ENCODE results near the gene MTURN.

The MTURN gene

DNA sequence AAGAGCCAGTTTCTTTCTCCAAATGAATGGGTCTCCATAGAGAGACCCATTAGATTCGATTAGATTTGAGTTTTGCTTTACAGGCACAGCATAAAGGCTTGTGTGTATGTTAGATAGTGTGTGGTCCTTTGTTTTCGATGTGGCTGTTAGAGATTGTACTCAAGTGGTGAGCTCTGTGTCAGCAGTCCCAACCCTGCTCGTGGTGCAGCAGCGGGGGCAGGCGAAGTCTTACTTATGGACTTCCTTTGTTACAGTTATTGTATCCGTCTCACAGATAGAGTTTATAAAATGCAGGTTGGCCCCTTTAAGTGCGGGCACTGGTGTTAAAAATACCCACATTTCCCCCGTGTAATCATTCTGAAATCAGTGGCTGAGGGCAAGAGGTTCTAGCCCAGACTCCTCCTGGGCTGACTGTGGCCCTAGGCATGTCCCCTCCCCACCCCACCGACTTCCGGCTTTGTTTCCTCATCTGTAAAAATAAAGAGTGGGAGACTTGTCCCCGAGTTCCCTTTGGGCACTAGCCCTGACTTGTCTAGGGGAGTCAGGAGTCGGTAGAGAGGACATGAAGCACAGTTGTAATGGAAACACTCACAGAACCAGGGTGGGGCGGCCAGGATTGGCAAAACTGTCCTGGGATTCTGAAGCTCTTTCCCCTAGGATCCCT is 28.6 kb downstream of the MTURN start:
- no peak for DNase-seq

DNA sequence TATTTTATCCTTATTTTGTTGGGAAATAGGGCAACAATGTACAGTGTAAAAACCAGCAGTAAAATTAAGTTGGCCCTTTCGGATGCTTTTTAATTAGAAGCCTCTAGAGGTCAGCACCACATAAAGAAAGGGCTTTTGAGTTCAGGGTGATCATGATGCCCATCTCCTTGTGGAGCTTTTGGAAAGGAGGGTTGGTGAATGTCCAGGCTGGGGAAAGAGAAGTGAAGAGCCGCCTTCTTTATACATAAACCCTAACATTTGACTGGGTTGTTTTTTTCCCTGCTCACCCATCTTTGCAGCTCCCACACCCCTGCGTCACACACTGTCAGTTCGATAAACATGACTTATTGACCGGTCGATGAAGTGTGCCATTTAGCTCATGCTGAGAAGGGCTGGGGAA is 29.8 kb downstream of the MTURN start:
- no peak for DNase-seq

DNA sequence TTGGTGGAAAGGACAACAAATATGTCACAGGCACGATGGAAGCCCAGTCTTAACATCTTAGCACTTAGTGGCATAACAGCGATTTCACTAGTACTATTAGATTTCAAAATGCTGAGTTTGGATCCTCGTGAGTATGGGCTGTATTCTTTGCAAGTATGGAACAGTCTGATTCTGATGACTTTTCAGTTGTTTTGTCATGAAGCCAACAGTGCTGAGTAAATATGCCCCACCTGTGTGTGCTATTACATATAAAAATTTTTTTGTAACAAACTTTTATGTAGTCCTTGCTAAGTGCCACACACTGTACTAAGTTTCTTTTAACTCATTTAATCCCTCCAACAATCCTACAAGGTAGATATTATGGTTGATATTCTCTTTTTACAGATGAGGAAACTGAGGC is 30.8 kb downstream of the MTURN start:
- no peak for DNase-seq

DNA sequence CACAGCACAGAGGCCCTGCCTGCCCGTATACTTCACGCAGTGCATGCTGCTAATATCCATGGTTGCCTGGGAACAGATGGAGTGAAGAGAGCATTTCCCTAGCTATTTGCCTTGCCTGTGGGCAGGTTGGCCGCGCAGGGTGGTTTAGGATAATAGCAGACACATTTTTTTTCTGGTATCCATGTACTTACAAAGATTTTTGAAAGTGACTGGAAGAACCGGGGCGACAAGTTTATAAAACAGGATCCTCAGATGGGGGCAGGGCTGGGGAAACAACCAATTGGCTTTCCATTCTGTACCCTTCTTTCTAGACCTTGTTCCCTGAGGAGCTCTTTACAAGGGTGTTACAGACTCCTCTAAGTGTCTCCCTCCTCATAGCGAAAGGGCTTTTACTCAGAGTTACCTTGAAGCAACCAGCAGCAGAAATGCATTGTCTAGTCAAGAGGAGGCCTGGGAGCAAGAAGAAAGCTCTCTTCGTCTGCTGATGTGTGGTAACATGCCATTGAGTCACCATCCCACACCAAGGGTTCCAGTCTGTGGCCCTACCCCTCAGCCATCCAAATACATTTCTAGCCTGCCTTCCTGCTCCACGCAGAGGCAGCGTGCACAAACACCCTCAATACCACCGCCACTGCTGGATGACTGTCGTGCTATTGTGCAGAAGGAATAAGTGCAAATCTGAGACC is 31.5 kb downstream of the MTURN start:
- DNase-seq, result no peak

DNA sequence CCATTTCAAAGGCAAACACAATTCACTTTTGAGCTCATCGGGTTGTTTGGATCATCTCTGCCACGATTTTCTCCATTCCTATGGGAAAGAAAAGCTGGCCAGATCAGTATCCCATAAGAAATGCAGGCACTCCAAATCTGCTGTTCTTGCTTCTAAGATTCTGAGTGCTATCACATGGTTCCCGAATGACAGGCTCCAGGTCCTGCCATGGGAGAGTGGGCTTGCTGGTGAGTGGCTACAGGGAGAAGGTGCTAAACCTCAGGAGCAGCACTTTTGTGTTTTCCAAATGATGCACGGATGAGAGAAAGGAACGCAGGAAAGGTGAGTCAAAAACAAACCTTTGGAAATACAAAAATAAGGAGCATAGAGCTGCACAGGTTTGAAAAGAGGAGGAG is 32.1 kb downstream of the MTURN start:
- DNase-seq, result no peak

DNA sequence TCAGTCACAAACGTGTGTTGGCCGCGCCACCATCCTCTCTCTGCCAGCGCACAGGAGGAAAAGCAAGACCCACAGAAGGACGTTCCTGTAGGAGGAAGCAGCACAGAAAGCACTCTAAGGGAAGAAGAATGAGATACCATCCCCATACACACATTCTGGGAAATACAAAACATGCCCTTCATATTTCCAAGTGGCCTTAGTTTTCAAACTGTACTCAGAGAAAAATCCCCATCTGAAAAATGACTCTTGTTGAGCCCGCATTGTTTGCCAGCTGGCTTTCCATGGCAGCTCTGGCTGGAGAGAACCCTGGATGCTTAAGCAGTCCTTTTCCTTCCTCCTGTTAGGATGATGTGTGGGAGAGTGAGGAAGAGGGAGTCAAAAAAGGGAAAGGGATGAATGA is 33.1 kb downstream of the MTURN start:
- no peak for DNase-seq

DNA sequence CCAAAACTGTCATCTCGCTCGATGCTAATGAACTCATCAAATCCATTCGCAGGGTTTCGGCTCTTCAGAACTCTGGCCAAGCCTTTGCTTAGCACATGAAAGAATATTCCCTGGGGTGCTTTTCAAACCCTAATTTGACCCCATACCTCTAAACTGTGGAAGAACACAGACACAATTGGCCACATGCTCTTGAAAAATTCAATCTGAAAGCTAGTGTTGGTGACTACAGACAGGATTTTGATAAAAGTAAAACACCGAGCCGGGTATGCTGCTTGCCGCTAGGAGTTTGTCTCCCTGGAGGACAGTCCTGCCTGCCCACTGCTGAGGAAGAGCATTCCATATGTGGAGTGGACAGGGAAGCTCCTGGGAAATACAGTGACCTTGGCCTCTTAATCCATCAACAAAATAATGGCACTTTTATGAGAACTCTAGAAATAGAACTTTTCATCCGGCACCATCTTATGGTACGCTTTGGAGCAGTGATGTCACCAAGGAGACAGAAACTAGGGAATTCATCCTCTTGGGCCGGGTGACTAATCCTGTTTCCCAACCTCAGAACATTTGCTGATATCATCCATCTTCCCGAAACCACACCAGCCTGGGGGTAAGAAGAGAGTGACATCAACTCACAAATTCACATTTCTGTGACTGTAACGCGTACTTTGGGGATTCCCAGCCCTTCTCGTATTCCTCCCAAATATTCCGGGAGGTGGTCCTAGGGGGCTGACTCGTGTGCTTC is 34.2 kb downstream of the MTURN start:
- DNase-seq, result no peak

DNA sequence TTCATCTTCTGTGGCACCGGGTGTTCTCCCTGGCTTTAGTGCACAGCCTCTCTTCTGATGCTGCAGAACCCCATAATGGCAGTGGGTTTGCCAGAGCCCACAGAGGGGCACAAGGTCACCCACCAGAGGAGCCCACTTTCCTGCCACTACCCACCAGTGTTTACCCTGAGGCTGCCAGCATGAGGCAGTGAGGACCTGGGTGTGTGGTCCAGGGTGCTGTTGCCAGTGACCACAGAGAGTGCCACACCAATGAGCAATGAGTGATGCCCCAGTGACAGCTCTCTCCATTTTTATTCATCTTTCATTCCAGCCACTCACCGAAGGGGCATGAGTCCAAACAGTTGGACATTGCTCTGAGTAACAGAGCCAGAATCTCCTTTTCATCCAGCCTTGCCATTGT is 34.8 kb downstream of the MTURN start:
- no peak for DNase-seq

DNA sequence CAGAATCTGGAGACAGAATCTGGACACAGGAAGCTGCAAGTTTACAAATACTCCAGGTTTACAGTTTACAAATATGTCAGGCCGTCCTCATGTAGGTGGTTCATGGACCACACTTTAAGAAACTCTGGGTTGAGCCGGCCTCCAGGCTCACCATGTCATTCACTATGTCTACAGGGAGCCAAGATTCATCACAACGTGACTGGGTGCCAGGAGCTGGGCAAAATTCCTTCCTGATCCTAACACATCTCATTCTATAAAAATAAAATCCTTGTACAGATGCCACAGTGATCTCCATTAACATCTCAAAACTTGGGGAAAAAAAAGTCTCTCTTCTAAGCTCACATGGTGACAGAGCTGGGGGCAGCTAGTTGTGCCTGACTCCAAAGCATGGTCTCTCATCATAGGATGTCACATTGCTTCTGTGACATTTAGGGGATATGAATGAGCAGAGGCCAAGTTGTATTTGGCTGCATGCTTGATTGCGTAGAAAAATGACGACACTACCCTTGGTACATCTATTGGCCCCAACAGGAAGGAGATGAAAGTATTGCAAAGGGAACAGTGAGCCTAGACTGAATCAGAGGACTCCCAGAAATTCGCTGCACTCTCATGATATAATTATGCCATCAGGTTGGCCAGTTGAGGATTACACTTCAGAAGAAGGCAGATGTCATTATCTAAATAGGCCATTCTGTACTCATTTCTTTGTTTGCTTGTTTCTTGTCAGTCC is 35.9 kb downstream of the MTURN start:
- no peak for DNase-seq

DNA sequence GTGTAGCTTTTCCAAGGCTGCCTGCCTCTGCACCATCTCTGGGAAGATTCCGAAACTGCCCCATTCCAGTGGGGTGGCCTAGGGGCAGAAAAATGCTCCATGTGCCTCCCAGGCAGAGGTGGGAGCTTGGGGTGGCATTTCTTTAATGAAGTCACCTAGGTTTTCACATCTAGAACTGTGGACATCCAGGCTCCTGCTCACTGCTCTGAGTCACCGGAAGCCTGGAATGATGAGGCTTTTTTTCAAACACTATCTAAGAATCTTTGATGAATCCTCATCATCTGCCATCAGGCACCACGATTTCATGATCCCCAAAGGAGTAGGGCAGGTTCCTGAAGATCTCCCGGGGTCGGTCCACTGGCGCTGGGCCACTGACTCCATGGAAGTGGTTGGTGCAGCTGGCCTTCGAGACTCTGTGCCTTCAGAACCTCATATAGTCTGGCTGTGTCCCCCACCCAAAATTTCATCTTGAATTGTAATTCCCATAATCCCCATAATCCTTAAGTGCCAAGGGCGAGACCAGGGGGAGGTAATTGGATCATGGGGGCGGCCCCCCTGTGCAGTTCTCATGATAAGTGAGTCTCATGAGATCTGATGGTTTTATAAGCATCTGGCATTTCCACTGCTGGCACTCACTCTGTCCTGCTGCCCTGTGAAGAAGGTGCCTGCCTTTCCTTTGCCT is 37.1 kb downstream of the MTURN start:
- no peak for DNase-seq

DNA sequence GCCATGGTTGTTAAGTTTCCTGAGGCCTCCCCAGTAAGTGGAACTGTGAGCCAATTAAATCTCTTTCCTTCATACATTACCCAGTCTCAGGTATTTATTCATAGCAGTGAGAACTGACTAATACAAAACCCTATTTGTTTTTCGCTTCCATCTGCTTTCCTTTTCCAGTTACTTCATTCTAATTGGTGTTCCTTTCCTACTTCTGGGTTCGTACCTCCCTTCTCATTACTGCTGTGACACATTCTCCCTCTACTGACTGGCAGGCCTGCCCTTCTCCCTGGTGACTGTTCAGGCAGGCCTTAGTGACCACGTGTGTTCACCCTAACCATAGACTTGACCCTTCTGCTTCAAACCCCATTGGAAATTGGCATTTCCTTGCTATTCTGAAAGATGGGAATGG is 37.7 kb downstream of the MTURN start:
- DNase-seq, result no peak

DNA sequence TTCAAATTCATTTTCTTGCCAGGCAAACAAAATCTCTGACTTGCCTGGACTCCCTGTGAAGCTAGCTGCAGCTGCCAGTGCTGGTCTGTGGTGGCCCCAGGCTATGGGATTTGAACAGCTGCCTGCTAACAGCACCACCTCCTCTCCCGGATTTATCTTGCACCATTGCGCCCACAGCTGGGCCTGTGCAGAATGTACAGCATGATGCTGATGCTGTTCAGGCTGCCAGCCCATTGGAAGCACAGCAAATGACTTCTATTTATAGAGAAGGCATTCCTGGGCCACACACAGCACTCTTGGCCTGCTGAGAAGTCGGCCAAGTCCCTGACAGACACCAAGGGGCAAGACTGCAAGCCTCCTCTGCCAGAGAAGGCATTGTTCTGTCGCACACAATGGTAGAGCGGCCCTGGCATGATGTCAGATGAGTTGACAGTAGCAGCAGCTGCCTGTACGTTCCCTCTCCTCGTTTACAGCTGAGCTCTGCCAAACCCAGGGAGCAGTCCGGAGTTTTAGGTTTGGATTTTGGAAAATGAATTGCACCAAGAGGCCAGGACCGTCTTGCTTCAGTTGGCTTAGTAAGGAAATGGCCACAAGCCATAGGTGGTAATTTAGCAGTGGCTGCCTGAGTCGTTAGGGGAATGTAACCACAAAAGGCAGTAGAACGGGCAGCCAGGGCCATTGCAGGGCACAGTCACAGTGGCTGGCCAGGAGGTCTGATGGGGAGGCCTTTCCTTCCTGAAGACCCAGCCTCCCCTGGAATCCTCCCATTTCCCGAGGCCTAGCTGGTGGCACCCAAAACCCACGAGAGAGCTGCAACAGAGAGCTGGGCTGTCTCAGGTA is 38.5 kb downstream of the MTURN start:
- DNase-seq, result no peak

DNA sequence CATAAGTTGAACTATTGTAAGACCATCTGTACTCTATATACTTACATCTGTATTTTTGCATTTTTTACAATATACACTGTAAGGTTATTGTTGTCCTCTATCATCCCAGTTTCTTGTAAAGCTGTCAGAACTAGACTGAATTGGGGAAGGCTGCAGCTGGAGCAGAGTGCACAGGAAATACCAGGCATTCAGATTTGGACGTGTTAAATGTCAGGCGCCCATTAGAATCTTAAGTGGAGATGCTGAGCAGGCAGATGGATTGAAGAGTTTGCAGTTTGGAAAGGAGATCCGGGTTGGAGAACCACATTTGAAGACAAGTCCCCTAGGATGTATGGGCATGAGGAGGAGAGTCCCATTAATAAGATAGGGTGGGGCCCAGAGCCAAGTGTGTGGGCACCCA is 40.4 kb downstream of the MTURN start:
- no peak for DNase-seq

DNA sequence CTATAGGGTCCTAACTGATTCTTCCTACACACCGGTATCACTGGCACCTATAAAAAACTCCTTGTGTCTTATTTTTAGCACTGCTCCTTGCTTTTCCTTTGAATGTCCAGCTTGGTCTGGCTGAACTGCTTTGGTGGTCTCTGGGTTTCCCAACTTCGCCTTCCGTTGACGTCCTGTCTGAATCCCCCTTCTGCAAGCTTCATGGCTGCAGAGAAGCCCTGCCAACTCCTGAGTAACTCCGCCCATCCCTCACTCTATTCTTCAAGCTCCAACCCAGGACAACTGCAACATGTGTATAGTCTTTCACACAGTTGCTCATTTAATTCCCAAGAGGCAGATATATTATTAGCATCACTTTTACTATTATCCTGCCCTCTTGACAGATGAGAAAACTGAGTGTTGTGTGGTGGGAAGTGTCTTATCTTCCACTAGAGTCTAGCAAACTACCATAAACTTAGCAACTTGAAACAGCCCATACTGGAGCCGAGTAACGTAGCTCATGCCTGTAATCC is 40.9 kb downstream of the MTURN start:
- DNase-seq, result no peak

DNA sequence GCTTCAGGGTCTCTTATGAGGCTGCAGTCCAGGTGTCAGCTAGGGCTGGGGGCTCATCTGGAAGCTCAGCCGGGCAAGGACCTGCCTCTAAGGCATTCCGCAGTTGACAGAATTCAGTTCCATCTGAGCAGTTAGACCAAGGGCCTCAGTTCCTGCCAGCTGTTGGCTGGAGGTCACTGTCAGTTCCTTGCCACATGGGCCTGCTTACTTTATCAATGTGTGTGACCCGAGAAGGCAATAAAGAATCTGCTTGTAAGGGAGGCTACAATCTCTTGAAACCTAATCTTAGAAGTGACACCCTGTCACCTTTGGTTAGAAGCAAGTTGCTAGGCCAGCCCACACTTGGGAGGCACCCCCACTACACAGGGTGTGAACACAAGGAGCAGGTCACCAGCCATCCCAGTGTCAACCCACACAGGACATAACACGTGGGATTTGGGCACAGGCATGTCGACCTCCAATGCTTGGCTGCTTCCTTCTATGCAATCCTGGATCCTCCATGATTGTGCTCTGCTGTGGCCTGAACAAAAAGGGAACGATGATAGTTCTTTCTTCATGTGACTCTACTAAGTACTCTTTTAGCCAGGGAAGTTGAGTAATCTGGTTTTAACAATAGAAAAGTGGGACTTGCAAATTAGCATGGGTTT is 41.8 kb downstream of the MTURN start:
- DNase-seq, result no peak

DNA sequence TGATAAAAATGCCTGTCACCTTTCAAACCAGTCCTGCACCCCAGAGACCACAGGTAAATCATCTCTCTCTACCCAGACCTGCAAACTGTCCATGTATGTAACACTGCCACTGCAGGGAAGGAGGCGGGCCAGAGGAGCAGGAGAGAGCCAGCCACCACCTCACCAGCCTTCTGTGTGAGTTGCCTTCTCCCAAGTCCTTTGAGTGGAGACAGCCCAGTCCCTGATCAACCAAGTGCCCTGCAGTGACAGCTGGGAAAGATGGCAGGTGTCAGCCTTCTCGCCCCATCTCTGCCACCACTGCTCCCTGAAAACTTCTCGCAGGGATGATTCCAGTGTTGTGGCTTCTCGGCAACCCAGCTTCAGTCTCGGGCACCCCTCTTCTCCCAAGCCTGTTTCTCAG is 42.4 kb downstream of the MTURN start:
- DNase-seq, result no peak

DNA sequence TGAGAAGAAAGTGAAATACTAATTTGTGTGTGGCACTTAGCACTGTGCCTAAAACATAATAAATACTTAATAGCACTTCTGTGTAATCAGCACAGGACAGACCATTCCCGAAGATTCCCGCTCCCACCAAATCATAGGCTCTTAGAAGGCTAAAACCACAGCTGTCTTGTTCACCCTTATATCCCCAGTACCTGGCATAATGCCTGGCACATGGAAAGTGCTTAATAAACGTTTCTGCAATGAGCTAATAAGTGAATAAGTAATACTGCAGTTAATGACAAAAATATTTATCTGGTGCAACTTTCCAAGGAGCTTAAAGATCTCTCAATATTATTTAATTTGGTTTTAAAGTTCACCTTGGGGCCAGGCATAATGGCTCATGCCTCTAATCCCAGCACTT is 43.2 kb downstream of the MTURN start:
- DNase-seq, result no peak

DNA sequence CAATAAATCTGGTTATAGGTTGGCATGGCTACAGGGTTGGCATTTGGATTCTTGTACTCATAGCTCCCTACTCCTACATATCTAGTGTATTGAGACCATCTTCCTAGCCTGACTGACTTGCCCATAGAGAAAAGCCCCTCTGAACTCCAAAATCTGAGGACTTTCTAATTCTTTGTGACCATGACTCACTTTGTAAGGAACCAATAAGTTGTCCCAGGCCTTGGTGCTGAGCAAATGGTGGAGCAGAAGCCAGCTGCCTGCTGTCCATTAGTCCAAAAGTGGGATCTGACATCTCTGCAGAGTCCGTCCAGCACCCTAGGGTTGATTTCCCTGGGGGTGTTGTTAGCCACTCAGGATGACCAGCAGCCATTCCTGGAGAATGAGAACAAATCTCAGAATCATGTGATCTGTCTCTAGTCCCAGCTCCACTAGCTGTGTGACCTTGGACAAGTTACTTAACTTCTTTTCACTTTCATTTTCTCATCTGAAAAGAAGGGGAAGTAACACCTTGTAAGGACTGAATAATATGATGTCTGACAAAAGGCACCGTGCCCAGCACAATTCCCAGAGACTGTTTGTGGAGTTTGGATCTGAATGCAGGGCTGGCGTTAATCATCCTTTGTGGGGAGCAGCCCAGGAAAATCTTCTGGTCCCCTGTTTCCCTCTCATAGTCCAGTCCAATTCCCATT is 44.1 kb downstream of the MTURN start:
- no peak for DNase-seq

DNA sequence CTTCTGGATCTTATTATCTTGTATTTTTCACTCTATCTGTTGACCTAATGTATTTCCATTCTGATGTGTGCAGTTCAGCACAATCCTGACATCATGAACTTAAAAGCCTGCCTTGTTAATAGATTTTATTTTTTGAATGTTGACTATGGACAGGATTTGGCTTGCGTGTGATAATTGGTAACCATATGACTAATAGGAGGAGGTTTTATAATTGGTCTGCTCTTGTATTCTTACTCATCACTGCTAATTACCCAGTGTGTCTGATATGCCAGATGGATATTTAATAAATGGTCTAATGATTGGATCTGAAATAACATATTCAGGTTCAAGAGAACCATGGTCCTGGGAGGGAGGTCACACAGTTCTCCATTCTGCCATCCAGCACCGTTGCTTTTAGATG is 45.9 kb downstream of the MTURN start:
- no peak for DNase-seq

DNA sequence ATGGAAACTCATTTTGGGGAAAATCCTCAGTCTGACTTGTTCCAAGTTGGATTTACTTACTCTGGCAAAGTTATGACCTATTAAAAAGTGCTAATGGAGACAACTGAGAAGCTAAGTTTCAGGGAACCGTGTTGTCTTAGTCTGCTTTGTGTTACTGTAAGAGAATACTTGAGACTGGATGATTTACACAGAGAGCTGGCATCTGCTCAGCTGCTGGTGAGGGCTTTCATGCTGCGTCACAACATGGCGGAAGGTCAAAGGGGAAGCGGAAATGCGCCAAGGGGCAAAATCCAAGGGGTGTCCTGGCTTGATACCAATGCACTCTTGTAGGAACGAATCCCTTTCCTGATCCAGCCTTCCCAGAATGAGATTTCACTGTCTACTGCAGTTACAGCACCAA is 46.4 kb downstream of the MTURN start:
- no peak for DNase-seq

Data from activated CD8-positive, alpha-beta memory T cell treated with anti-CD3 and anti-CD28 coated beads, Interleukin-2, amount 50 U/mL, for 48 hours (primary cell).